ENCODE data around the gene GPRASP2.

Gene GPRASP2

DNA sequence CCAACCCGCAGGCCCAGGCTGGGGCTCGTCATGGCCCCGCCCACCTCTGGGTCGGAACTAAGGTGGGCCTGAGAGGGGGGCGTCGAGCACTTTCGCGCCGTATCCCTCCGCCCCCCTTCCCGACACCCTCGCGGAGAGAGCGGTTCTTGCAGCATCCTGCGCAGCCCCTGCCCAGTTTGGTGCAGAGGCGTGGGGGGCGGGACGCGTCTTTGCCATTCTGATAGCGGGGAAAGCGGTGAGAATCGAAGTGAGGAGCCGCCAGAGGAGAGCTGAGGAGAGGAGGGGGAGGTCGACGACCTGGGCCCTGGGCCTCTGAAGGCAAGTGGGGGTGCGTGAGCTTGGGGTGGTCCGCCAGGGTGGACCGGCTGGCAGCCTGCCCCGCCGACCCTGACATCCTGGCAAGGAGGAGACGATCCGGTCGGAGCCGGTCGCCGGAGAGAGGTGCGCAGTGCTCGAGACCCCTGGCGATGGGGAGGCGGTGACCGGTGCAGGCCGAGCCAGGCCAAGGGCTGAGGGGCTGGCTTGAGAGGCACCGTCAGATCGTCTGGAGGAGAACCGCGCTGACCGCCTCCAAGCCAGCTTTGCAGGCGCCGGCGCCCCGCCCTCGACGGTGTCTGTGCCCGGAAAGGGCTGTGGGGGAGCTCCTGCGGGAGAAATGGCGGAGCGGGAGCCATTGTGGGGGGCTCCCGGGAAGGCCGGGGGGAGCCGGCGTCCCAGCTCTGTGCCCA lies 33.8 kb downstream of the GPRASP2 start:
- DNase-seq, result no peak

DNA sequence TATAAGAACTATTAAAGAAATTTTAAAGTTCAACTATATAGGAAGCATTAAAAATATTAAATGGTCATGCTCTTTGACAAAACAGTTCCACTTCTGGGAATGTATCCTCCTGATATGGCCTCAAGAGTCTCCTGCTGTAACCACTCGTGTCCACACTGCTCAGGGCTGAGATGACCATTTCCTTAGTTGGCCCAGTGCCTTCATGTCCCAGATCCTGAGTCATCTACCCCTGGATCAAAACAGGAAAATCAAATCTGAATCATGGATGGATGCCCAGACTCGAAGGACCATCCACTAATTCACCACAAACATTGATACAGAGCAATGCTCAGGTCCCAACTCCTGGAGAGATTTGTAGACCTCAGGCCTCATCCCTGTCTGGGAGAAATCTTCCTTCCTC lies 53.0 kb downstream of the GPRASP2 start:
- no peak for DNase-seq

DNA sequence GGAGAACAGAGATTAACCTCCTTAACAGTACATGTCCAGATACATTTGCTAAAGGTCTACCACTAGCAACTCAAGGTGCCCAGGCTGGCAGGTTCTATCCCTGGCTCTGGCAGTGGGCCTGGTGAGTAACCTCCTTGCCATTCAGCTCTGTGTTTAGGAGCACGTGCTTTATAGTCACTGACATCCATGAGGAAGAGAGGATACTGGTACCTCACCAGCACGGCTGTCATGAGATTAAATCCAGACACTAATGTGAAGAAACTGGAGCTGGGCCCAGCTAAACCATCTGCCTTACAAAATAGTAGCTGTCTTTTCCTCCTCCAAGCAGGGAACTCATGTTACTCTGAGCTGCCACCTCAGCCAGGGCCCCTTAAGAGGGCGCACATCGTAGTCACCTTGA lies 53.6 kb downstream of the GPRASP2 start:
- DNase-seq, result peak; percentile 42

DNA sequence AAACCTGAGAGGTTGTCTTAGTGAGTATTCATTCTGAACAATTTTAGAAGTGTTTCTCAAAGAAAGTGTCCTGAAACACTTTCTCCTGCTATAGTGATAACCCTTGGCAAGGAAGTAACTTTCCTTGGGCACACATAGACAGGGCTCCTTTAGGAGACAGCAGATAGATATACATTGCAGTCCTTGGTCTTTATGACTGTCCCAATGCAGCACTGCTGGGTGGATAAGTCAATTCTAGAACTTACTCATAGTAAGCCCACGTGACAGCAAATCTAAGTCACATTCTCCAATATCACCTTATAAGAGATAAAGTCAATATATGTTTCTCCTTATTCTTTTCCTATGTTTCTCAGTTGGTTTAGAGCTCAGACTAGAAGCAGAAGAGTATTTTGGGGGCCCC lies 55.0 kb downstream of the GPRASP2 start:
- DNase-seq, result no peak

Measured in DMS 273 treated with DMSO at 0.1 percent for 48 hours (cell line).